GM12874 (cell line): ENCODE results near the gene HNF4A.

Experiments
- CTCF ChIP-seq: IDR thresholded peaks from 2 replicates; pipeline ENCODE4 v1.5.1; 2011; ENCODE audit warnings: low read depth, mild to moderate bottlenecking, control low read depth, low read length, moderate library complexity; ENCODE audit not compliant: insufficient read depth

HNF4A gene

DNA sequence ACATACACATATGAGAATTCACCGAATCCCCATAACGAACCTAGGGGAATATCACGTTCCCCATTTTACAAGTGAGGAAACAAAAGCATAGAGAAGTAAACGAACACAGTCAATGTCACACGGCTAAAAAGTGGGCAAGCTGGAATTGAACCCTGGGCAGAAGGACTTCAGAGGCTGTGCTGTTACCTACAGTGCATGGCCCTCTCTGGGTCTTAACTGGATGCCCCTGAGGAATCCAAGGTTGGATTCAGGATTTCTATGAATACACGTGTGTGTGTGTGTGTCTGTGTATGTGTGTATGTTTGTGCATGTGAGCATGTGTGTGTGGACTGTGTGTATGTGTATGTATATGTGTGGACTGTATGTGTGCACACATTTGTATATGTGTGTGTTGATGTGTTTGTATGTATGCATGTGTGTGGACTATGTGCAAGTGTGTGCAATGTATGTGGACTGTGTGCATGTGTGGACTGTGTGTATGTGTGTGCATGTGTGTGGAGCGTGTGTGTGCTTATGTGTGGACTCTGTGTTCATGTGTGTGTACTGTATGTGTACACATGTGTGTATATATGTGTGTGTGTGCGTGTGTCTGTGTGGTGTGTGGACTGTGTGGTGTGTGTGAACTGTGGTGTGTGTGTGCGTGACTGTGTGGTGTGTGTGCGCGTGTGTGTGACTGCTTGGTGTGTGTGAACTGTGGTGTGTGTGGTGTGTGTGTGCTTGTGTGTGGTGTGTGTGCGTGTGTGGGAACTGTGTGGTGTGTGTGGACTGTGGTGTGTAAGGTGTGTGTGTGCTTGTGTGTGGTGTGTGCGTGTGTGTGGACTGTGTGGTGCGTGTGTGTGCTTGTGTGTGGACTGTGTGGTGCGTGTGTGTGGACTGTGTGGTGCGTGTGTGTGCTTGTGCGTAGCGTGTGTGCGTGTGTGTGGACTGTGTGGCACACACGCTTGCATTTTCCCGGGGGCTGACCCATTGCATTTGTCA lies 49.0 kb downstream of the HNF4A start:
- no peak for TF ChIP-seq CTCF

DNA sequence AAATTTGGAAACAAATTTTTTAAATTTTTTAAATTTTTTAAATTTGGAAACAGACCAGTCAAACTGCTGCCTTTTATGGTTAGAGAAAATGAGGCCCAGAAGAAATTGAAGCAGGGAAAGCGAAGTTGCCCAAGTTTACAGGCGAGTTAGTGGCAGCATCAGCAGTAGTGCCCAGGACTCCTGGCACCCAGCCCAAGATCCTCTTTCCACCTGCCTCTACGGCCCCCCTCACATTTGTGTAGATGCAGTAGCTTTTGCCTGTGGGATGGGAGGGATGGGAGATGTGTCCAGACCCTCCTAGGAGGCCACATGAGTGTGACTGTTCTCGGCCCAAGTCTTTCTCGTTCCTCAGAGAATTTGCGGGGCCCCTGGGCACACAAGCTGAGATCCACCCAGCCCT lies 49.8 kb downstream of the HNF4A start:
- no peak for TF ChIP-seq CTCF

GRCh38 chr20:44405785-44406571 lies 50.5 kb downstream of the HNF4A start:
- no peak for TF ChIP-seq CTCF

DNA sequence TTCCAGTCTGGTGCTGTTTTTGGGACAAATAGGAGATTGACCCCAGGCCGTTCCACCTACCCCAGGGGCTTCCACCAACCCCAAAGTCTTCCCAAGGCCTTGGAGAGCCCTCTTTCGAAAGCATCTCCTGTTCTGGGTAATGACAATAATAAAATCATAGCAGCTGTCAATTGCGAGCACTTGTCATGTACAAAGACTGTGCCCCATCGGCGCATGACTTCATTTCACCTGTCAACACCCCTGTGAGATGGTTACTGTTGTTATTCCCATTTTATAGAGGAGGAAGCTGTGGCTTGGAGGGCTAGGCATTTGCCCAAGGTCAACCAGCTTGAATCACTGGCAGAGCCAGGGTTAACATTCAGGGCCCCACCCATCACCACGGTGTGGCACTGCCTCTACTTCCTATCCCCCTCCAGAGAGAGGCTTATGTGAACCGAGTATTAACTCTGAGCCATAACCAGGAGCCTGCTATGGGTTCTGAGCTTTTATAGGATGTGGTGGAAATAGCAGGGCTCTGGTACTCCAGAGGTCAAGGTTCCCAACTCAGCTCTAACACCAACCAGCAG lies 51.2 kb downstream of the HNF4A start:
- no peak for TF ChIP-seq CTCF

- TF ChIP-seq CTCF = no peak
Measured at GRCh38 chr20:44407402-44408184, 52.1 kb downstream of the HNF4A start.

GRCh38 chr20:44409132-44409600 lies 53.7 kb downstream of the HNF4A start:
- no peak for TF ChIP-seq CTCF
